HEK293 (cell line): ENCODE data around the gene DENND4B.

Experiments
- CTCF ChIA-PET: fragments of 350-600 bp; formaldehyde crosslinking; extraction: SDS; loops from one replicate; lab custom pipeline; 2021; ENCODE audit warnings: antibody characterized with exemption; lab: Yijun Ruan, JAX
- POLR2A ChIA-PET: fragments of 300-600 bp; formaldehyde crosslinking; extraction: SDS; loops from one replicate; lab custom pipeline; 2020; ENCODE audit warnings: antibody characterized with exemption, inconsistent platforms; lab: Yijun Ruan, JAX
- H3K27ac ChIP-seq: fragments of 200-500 bp; sonication (Bioruptor generic); 2 replicates; pipeline ENCODE4 v1.5.1; 2014; ENCODE audit warnings: low read depth, low read length, control low read depth, inconsistent platforms; ENCODE audit errors: extremely low read depth
- H3K36me3 ChIP-seq, 2 experiments: fragments of 200-500 bp in 1 of 2; sonication (Bioruptor generic) in 1 of 2; 1 replicate in 1 of 2; 2 replicates in 1 of 2; pipeline ENCODE4 v1.5.1; 2014 to 2017; ENCODE audit warnings: inconsistent platforms in 2 of 2, low read length in 2 of 2; ENCODE audit not compliant: control insufficient read depth in 2 of 2, insufficient read depth in 1 of 2
- H3K4me1 ChIP-seq: fragments of 200-500 bp; sonication (Bioruptor generic); 2 replicates; pipeline ENCODE4 v1.5.1; 2014; ENCODE audit warnings: mild to moderate bottlenecking, low read length, inconsistent platforms; ENCODE audit not compliant: control insufficient read depth, insufficient read depth
- H3K4me3 ChIP-seq: 2 replicates; pipeline ENCODE4 v1.5.1; 2011; ENCODE audit warnings: low read depth, mild to moderate bottlenecking, control low read depth, low read length, moderate library complexity
- H3K9me3 ChIP-seq: fragments of 200-500 bp; sonication (Bioruptor generic); 2 replicates; pipeline ENCODE4 v1.5.1; 2014; ENCODE audit warnings: low read depth, low read length, inconsistent platforms; ENCODE audit not compliant: control insufficient read depth, insufficient read depth
- GLIS2 ChIP-seq: fragments of 450-650 bp; formaldehyde crosslinking; IDR thresholded peaks from 2 replicates; pipeline ENCODE4 v1.5.1; 2016; ENCODE audit warnings: missing biosample characterization, missing genetic modification characterization
- IKZF3 ChIP-seq: fragments of 450-650 bp; IDR thresholded peaks from 2 replicates; pipeline ENCODE4 v1.5.0; 2018; ENCODE audit warnings: missing biosample characterization, mild to moderate bottlenecking, missing genetic modification characterization, moderate library complexity
- KLF1 ChIP-seq: fragments of 450-650 bp; formaldehyde crosslinking; IDR thresholded peaks from 2 replicates; pipeline ENCODE4 v1.5.1; 2016; ENCODE audit warnings: missing biosample characterization, missing genetic modification characterization
- OSR2 ChIP-seq: fragments of 450-650 bp; formaldehyde crosslinking; IDR thresholded peaks from 2 replicates; pipeline ENCODE4 v1.5.1; 2016; ENCODE audit warnings: missing biosample characterization, missing genetic modification characterization
- PRDM4 ChIP-seq: fragments of 450-650 bp; formaldehyde crosslinking; IDR thresholded peaks from 2 replicates; pipeline ENCODE4 v1.5.1; 2017; ENCODE audit warnings: missing biosample characterization, missing genetic modification characterization
- SCRT2 ChIP-seq: fragments of 450-650 bp; formaldehyde crosslinking; IDR thresholded peaks from 2 replicates; pipeline ENCODE4 v1.5.1; 2016; ENCODE audit warnings: missing biosample characterization, missing genetic modification characterization
- TSHZ1 ChIP-seq: fragments of 450-650 bp; formaldehyde crosslinking; IDR thresholded peaks from 2 replicates; pipeline ENCODE4 v1.5.1; 2016; ENCODE audit warnings: missing biosample characterization, missing genetic modification characterization, borderline replicate concordance
- ZBTB1 ChIP-seq: fragments of 450-650 bp; formaldehyde crosslinking; IDR thresholded peaks from 2 replicates; pipeline ENCODE4 v1.5.1; 2016; ENCODE audit warnings: missing biosample characterization, missing genetic modification characterization
- ZBTB48 ChIP-seq: fragments of 450-650 bp; formaldehyde crosslinking; IDR thresholded peaks from 2 replicates; pipeline ENCODE4 v1.5.1; 2016; ENCODE audit warnings: missing biosample characterization, missing genetic modification characterization
- ZBTB6 ChIP-seq: fragments of 450-650 bp; formaldehyde crosslinking; IDR thresholded peaks from 2 replicates; pipeline ENCODE4 v1.5.1; 2017; ENCODE audit warnings: missing biosample characterization, missing genetic modification characterization
- ZEB2 ChIP-seq: fragments of 450-650 bp; formaldehyde crosslinking; IDR thresholded peaks from 2 replicates; pipeline ENCODE4 v1.5.1; 2016; ENCODE audit warnings: missing biosample characterization, missing genetic modification characterization
- ZFP3 ChIP-seq: fragments of 450-650 bp; formaldehyde crosslinking; IDR thresholded peaks from 2 replicates; pipeline ENCODE4 v1.5.1; 2016; ENCODE audit warnings: low read depth, missing biosample characterization, missing genetic modification characterization
- ZNF138 ChIP-seq: fragments of 450-650 bp; formaldehyde crosslinking; IDR thresholded peaks from 2 replicates; pipeline ENCODE4 v1.5.1; 2016; ENCODE audit warnings: missing biosample characterization, missing genetic modification characterization, borderline replicate concordance
- ZNF214 ChIP-seq: fragments of 450-650 bp; formaldehyde crosslinking; IDR thresholded peaks from 2 replicates; pipeline ENCODE4 v1.5.1; 2017; ENCODE audit warnings: missing biosample characterization, mild to moderate bottlenecking, missing genetic modification characterization, borderline replicate concordance
- ZNF416 ChIP-seq: fragments of 450-650 bp; formaldehyde crosslinking; IDR thresholded peaks from 2 replicates; pipeline ENCODE4 v1.5.1; 2016; ENCODE audit warnings: missing biosample characterization, missing genetic modification characterization
- ZNF660 ChIP-seq: fragments of 450-650 bp; IDR thresholded peaks from 2 replicates; pipeline ENCODE4 v1.5.1; 2018; ENCODE audit warnings: missing biosample characterization, mild to moderate bottlenecking, missing genetic modification characterization
- ZSCAN23 ChIP-seq: fragments of 450-650 bp; formaldehyde crosslinking; IDR thresholded peaks from 2 replicates; pipeline ENCODE4 v1.5.1; 2016; ENCODE audit warnings: missing biosample characterization, missing genetic modification characterization
- TF ChIP-seq, protein P1 (sequence below): fragments of 450-650 bp; formaldehyde crosslinking; IDR thresholded peaks from 2 replicates; pipeline ENCODE4 v1.5.1; 2016; ENCODE audit warnings: missing biosample characterization, missing genetic modification characterization, low read depth
- TF ChIP-seq, protein P2 (sequence below): fragments of 450-650 bp; formaldehyde crosslinking; IDR thresholded peaks from 2 replicates; pipeline ENCODE4 v1.5.1; 2016; ENCODE audit warnings: missing biosample characterization, missing genetic modification characterization

Gene DENND4B

GRCh38 chr1:153962088-153963029 lies 15.8 kb upstream of the DENND4B start (continued):
- TF ChIP-seq, protein P1, sequence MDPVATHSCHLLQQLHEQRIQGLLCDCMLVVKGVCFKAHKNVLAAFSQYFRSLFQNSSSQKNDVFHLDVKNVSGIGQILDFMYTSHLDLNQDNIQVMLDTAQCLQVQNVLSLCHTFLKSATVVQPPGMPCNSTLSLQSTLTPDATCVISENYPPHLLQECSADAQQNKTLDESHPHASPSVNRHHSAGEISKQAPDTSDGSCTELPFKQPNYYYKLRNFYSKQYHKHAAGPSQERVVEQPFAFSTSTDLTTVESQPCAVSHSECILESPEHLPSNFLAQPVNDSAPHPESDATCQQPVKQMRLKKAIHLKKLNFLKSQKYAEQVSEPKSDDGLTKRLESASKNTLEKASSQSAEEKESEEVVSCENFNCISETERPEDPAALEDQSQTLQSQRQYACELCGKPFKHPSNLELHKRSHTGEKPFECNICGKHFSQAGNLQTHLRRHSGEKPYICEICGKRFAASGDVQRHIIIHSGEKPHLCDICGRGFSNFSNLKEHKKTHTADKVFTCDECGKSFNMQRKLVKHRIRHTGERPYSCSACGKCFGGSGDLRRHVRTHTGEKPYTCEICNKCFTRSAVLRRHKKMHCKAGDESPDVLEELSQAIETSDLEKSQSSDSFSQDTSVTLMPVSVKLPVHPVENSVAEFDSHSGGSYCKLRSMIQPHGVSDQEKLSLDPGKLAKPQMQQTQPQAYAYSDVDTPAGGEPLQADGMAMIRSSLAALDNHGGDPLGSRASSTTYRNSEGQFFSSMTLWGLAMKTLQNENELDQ (tag by site-specific recombination): no peak
- TF ChIP-seq IKZF3 (tag by site-specific recombination) (peak; percentile 17), KLF1 (tag by site-specific recombination) (no peak), ZNF660 (tag by site-specific recombination) (no peak), ZNF138 (tag by site-specific recombination) (no peak), GLIS2 (tag by site-specific recombination) (peak; percentile 39), OSR2 (tag by site-specific recombination) (no peak)
- TF ChIP-seq, all 188 proteins: peak for 9

GRCh38 chr1:153961421-153961820 lies 14.9 kb upstream of the DENND4B start:
- no peak overlapping the region for H3K4me3 ChIP-seq
- H3K4me1 ChIP-seq: peaks cover 13% of the 10 kb centered on the region; the same call in 1 of the 2 replicates
- POLR2A ChIA-PET: interaction anchor here (3.0 kb wide), 1 partner anchor 16 kb away, joined by 58 read pairs; the partner anchor contains the start of gene JTB
- H3K36me3 ChIP-seq: peaks cover 0 to 31% of the 10 kb centered on the region in 2 experiments; a peak in 2 of 3 replicates
- no peaks in the 10 kb centered on the region for H3K9me3 ChIP-seq
- CTCF ChIA-PET: no interaction called here
- H3K27ac ChIP-seq: no peak overlapping the region
- TF ChIP-seq KLF1 (tag by site-specific recombination) (no peak), ZBTB48 (no peak), ZEB2 (tag by site-specific recombination) (no peak), ZBTB1 (tag by site-specific recombination) (no peak), ZBTB6 (no peak), TSHZ1 (tag by site-specific recombination) (no peak), SCRT2 (tag by site-specific recombination) (no peak), PRDM4 (tag by site-specific recombination) (no peak), ZNF214 (no peak), ZSCAN23 (tag by site-specific recombination) (no peak), ZNF416 (no peak), ZFP3 (tag by site-specific recombination) (no peak)
- TF ChIP-seq, protein P2, sequence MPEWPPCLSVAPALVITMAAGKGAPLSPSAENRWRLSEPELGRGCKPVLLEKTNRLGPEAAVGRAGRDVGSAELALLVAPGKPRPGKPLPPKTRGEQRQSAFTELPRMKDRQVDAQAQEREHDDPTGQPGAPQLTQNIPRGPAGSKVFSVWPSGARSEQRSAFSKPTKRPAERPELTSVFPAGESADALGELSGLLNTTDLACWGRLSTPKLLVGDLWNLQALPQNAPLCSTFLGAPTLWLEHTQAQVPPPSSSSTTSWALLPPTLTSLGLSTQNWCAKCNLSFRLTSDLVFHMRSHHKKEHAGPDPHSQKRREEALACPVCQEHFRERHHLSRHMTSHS (tag by site-specific recombination): no peak
- TF ChIP-seq, all 188 proteins: peak for 0
